HG02973 (cell line): Measurements from ENCODE around the gene PRDX5.

Experiments
- ATAC-seq: cut with Tn5 transposase; IDR thresholded peaks from one replicate; pipeline ENCODE4 v1.9.1; 2021; ENCODE audit warnings: moderate library complexity; ENCODE audit not compliant: unreplicated experiment

Gene PRDX5

DNA sequence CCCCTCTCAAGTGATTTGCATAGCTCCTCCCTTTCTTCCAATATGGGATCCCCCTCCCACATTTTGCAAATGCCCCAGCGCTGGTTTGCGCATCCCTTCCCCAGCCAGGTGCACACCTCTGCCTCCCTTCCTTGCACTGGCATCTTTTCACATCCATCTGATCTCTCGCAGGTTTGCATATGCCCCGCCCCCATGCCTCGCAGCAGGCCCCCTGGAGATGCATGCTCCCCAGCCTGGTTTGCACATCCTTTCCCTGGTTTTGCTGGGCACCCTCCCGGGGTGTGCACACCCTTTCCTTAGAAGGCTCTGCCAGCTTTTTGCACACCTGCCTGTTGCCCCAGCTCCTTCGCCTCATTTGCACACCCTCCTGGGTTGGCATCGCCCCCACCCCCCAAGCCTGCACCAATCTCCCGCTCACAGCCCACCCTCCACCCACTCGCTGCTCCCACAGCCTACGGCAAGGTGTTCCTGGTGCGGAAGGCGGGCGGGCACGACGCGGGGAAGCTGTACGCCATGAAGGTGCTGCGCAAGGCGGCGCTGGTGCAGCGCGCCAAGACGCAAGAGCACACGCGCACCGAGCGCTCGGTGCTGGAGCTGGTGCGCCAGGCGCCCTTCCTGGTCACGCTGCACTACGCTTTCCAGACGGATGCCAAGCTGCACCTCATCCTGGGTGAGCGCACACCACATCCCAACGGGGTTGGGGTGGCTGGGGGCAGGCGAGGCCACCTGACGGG lies 42.0 kb downstream of the PRDX5 start:
- no peak for ATAC-seq

DNA sequence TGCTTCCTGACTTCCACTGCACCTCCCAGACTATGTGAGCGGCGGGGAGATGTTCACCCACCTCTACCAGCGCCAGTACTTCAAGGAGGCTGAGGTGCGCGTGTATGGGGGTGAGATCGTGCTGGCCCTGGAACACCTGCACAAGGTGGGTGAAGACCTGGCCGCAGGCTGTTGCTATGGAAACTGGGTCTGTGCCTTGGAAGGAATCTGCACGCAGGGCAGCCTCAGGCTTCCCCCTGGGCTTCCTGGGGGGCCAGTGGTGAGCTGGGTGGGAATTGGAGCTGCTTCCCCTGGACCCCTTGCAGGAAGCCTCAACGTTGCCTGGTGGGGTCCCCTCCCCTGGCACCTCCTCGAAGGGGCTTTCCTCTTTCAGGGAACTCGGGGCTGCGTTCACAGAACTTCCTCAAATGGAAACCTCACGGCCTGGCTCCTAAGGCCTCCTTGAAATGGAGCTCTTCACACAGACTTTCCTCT lies 42.6 kb downstream of the PRDX5 start:
- ATAC-seq: no peak

DNA sequence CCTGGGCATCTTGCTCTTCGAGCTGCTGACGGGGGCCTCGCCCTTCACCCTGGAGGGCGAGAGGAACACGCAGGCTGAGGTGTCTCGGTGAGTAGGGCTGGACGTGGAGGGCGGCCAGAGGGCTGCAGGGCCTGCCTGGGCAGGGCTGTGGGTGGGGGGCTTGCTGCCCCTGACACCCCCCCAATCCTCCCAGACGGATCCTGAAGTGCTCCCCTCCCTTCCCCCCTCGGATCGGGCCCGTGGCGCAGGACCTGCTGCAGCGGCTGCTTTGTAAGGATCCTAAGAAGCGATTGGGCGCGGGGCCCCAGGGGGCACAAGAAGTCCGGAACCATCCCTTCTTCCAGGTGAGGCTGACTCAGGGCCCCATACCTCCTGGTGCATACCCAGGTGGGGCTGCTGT lies 43.7 kb downstream of the PRDX5 start:
- no peak for ATAC-seq

DNA sequence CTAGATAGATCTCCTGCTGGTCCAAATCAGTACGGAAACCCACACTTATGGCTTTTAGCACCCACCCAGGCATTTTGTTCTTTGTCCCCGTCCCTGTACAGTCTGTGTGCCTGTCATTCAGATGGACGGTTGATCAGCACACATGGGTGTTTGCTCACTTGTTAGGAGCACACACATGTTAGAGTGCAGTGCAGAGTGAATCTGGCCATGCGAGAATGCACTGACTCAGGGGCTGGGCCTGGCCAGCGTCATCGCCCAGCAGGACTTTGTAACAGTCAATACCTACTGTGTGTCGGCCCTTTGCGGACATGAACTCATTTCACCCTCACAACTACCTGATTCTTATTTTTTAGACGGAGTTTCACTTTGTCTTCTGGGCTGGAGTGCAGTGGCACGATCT lies 44.4 kb downstream of the PRDX5 start:
- no peak for ATAC-seq

DNA sequence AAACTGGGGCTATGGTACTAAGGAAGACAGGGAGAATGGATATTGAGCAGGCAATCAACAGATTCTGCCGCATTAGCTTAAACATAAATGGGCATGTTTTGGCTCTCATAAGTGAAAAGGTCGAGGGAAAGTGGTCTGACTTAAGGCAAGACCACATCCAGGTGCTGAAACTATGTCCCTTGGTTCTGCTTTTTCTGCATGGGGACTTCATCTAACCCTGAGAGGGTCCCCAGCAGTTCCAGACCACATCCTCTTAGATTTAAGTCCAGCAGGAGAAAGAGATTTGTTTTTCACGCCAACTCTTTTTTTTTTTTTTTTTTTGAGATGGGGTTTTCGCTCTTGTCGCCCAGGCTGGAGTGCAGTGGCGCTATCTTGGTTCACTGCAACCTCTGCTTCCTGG lies 46.5 kb downstream of the PRDX5 start:
- no peak for ATAC-seq

DNA sequence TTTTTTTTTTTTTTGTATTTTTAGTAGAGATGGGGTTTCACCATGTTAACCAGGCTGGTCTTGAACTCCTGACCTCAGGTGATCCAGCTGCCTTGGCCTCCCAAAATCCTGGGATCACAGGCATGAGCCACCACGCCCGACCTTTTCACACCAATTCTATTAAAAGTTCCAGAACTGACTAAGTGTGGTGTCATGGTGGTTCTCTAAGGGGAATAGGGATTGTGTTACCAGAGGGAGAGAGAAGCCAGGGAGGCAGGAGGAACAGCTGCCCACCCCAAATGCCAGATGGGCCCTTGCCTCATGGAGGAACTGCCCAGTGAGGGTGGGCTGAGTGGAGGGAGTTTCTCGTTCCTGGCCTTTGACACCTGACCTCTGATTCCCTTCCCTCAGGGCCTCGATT lies 47.0 kb downstream of the PRDX5 start:
- ATAC-seq: no peak

DNA sequence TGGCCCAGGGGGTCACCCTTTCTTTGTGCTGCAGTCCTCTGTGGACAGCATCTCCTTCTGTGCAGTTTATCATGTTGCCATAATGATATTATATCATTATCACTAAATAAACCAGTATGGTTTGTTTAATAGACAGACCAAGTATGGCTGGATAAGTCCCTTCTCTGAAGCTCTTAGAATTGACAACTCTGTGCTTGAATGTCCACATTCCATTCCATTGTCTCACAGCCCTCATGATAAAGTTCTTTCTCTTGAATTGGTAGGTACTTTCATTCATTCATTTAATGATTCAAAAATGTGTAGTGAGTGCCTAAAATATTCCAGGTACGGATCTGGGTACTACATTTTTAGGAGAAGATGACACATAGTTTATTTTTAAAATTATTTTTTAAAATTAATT lies 48.8 kb downstream of the PRDX5 start:
- no peak for ATAC-seq

DNA sequence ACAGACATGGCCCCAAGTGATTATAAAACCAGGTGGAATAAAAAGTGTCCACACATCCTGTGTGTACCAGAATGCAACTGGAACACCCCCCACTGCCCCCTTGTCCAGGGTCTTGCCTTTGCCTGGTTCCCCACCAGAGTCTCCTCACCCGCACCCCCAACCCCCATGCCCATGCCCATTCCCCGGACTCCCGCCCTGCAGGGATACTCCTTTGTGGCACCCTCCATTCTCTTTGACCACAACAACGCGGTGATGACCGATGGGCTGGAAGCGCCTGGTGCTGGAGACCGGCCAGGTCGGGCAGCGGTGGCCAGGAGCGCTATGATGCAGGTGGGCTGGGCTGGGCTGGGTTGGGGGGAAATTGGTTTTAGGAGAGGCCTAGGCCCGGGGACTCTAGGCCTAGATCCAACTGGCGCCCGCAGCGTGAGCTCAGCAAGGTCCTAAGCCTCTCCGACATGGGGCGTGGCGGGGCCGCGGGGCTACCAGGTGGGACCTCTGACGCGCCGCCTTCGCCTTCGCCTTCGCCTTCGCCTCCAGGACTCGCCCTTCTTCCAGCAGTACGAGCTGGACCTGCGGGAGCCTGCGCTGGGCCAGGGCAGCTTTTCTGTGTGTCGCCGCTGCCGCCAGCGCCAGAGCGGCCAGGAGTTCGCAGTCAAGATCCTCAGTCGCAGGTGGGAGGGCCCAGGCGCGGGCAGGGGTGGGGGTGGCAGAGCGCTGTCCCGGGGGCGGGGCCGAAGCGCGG lies 50.2 kb downstream of the PRDX5 start:
- no peak for ATAC-seq

DNA sequence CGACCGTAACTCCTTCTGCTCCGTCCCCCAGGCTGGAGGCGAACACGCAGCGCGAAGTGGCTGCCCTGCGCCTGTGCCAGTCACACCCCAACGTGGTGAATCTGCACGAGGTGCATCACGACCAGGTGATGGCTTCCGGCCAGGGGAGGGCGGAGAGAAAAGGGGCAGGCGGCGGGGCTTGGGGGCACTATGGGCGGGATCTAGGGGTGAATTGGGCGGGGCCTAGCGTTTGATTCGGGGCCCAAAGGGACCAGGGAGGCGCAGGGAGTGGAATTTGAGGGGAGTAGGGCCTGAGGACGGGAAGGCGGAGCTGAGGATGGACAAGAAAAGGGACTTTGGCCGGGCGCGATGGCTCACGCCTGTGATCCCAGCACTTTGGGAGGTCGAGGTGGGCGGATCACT lies 50.8 kb downstream of the PRDX5 start:
- no peak for ATAC-seq

DNA sequence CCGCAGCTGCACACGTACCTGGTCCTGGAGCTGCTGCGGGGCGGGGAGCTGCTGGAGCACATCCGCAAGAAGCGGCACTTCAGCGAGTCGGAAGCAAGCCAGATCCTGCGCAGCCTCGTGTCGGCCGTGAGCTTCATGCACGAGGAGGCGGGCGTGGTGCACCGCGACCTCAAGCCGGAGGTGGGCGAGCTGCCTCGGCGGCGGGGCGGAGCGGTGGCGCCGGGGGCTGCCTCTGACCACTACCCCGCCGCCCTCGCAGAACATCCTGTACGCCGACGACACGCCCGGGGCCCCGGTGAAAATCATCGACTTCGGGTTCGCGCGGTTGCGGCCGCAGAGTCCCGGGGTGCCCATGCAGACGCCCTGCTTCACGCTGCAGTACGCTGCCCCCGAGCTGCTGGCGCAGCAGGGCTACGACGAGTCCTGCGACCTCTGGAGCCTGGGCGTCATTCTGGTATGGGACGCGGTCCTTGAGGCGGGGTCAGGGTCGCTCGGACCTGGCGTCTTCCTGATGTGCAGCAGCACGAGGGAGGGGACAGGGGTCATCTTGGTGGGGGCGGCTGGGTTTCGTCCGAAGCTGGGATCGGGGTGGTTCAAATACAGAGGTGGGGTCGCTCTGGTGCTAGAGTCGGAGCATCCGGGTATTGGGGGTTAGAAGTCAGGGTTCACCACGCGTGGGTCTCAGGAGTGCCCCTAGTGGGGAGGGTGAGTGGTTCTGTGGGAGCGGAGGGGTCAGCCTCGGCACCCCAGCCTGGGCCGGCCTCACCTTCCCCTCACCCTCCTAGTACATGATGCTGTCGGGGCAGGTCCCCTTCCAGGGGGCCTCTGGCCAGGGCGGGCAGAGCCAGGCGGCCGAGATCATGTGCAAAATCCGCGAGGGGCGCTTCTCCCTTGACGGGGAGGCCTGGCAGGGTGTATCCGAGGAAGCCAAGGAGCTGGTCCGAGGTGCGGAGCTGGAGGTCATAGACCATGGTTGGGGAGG lies 51.8 kb downstream of the PRDX5 start:
- ATAC-seq: no peak

DNA sequence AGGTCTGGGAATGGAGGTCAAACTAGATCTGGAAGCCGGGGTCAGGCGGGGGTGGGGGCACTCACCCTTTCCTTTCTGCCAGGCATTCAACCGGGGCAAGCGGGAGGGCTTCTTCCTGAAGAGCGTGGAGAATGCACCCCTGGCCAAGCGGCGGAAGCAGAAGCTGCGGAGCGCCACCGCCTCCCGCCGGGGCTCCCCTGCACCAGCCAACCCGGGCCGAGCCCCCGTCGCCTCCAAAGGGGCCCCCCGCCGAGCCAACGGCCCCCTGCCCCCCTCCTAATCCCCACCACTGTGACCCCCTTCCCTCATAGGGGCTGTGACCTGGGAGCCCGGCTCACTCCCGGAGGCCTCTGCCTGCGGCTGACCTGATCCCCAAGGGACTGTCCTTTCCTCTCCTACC lies 53.3 kb downstream of the PRDX5 start:
- ATAC-seq: no peak
